ENCODE measurements around the gene ZNF397. TPM values are rescaled to one million over a fixed set of nuclear protein-coding genes. Genes with fewer than 3 reads are reported as not detected.

ZNF397 gene
- total RNA-seq, 1 experiment from 2014 or later = 1.5 TPM

- Histone ChIP-seq H3K4me1 (ENCODE audit: insufficient read depth, low read length) (no peaks in the 10 kb centered on the region), H3K79me2 (ENCODE audit: low read length) (no peaks in the 10 kb centered on the region), H3K9me3 (ENCODE audit: low read length) (no peaks in the 10 kb centered on the region), H3K27ac (ENCODE audit: low read length) (no peak overlapping the region), H3K9me2 (replicated peaks; ENCODE audit: low read length) (no peaks in the 10 kb centered on the region), H4K20me1 (ENCODE audit: low read length) (no peaks in the 10 kb centered on the region), H2AFZ (ENCODE audit: low read length) (no peak overlapping the region), H3K36me3 (ENCODE audit: low read depth, low read length) (peaks cover 45% of the 10 kb centered on the region), H3K9ac (ENCODE audit: low read length) (no peak overlapping the region), H3K27me3 (ENCODE audit: low read length) (no peaks in the 10 kb centered on the region), H3F3A (ENCODE audit: low read length, unreplicated experiment) (no peaks in the 10 kb centered on the region), H3K4me2 (ENCODE audit: low read length) (no peak overlapping the region), H3K4me3 (ENCODE audit: low read length) (no peak overlapping the region)
- CTCF ChIA-PET = no interaction called here
- BruUV-seq (replicated peaks) = no TSS peak
- ATAC-seq (no peak), DNase-seq (no peak)
- no peak for TF ChIP-seq EZH2 (IDR thresholded peaks at IDR 0.05; ENCODE audit: low read length, unreplicated experiment)
- no peak for TF ChIP-seq EZH2phosphoT487 (IDR thresholded peaks at IDR 0.05; ENCODE audit: borderline replicate concordance, low read length)
- POLR2A ChIA-PET (ENCODE audit: unreplicated experiment) = no interaction called here
- intact Hi-C loops (cut with micrococcal nuclease) = no loop called here
Measured at GRCh38 chr18:35306588-35307250, 65.9 kb downstream of the ZNF397 start.

Other genes with a start within 250 kb of the ZNF397 start
- gene MAPRE2, start 199.6 kb upstream of the ZNF397 start, total RNA-seq (2014; rRNA removed) = 2.8 and 2.9 TPM in 2 replicates
- gene ZSCAN30, start 49.2 kb downstream of the ZNF397 start, total RNA-seq (2014; rRNA removed) = 2.8 and 3.5 TPM in 2 replicates
- gene ZNF24, start 103.4 kb downstream of the ZNF397 start, total RNA-seq (2014; rRNA removed) = 10.4 and 11.0 TPM in 2 replicates
- 0.40 and 0.95 TPM in 2 replicates for gene ZNF396, start 136.3 kb downstream of the ZNF397 start, total RNA-seq (2014; rRNA removed)

Measured in PC-3 (cell line).